Neuronal stem cell (in vitro differentiated cells): ENCODE results near the gene WDR18.

Experiments used
- DNase-seq: peaks from one replicate; pipeline ENCODE4 v3.0.0-alpha.2; 2013; ENCODE audit warnings: low spot score
- H2AFZ ChIP-seq: one replicate; pipeline ENCODE4 v1.6.1; 2013; ENCODE audit warnings: mild to moderate bottlenecking, low read length, inconsistent platforms
- H2AK5ac ChIP-seq: 2 replicates; pipeline ENCODE4 v1.6.1; 2013; ENCODE audit warnings: low read depth, mild to moderate bottlenecking, inconsistent platforms, low read length, moderate library complexity, mixed read lengths
- H2BK120ac ChIP-seq: 2 replicates; pipeline ENCODE4 v1.6.1; 2013; ENCODE audit warnings: low read depth, mild to moderate bottlenecking, inconsistent platforms, low read length, moderate library complexity, mixed read lengths
- H2BK12ac ChIP-seq: one replicate; pipeline ENCODE4 v1.6.1; 2013; ENCODE audit warnings: low read length, inconsistent platforms
- H2BK15ac ChIP-seq: 2 replicates; pipeline ENCODE4 v1.6.1; 2013; ENCODE audit warnings: mild to moderate bottlenecking, low read length, inconsistent platforms, mixed read lengths
- H2BK5ac ChIP-seq: one replicate; pipeline ENCODE4 v1.6.1; 2013; ENCODE audit warnings: inconsistent platforms, mild to moderate bottlenecking, low read length, moderate library complexity
- H3K14ac ChIP-seq: one replicate; pipeline ENCODE4 v1.6.1; 2013; ENCODE audit warnings: low read length, inconsistent platforms
- H3K18ac ChIP-seq: 2 replicates; pipeline ENCODE4 v1.6.1; 2013; ENCODE audit warnings: low read length, inconsistent platforms
- H3K23ac ChIP-seq: 2 replicates; pipeline ENCODE4 v1.6.1; 2013; ENCODE audit warnings: low read depth, mild to moderate bottlenecking, mixed read lengths, low read length, inconsistent platforms; ENCODE audit not compliant: poor library complexity
- H3K27ac ChIP-seq: replicated peaks from 3 replicates; pipeline ENCODE4 v1.5.1; 2013; ENCODE audit warnings: low read length, inconsistent platforms
- H3K27me3 ChIP-seq, 3 experiments: 2 replicates each; pipeline ENCODE4 v1.6.1; 2013; ENCODE audit warnings: low read length in 3 of 3, mild to moderate bottlenecking in 2 of 3, inconsistent platforms in 1 of 3, low read depth in 1 of 3, mixed read lengths in 1 of 3, moderate library complexity in 1 of 3; ENCODE audit not compliant: control insufficient read depth in 3 of 3, insufficient read depth in 3 of 3
- H3K36me3 ChIP-seq, 2 donors: replicated peaks in 1 of 2; 2 replicates each; pipeline ENCODE4 v1.6.1; 2013; ENCODE audit warnings: low read length in 2 of 2; ENCODE audit not compliant: control insufficient read depth in 2 of 2, insufficient read depth in 2 of 2
- H3K4ac ChIP-seq: 2 replicates; pipeline ENCODE4 v1.6.1; 2013; ENCODE audit warnings: inconsistent platforms, mild to moderate bottlenecking, low read length, moderate library complexity
- H3K4me1 ChIP-seq, 2 donors: 1 replicate in 1 of 2; 2 replicates in 1 of 2; pipeline ENCODE4 v1.6.1; 2013; ENCODE audit warnings: low read length in 2 of 2, low read depth in 1 of 2; ENCODE audit not compliant: control insufficient read depth in 2 of 2, insufficient read depth in 1 of 2
- H3K4me2 ChIP-seq: one replicate; pipeline ENCODE4 v1.6.1; 2013; ENCODE audit warnings: mild to moderate bottlenecking, low read length, inconsistent platforms; ENCODE audit not compliant: insufficient read depth, poor library complexity, severe bottlenecking
- H3K4me3 ChIP-seq, 2 donors: 2 replicates each; pipeline ENCODE4 v1.5.1; 2013; ENCODE audit warnings: low read length in 2 of 2, mild to moderate bottlenecking in 2 of 2, inconsistent platforms in 1 of 2, moderate library complexity in 1 of 2
- H3K79me1 ChIP-seq: one replicate; pipeline ENCODE4 v1.6.1; 2013; ENCODE audit warnings: low read depth, mild to moderate bottlenecking, inconsistent platforms, low read length, moderate library complexity
- H3K9ac ChIP-seq: one replicate; pipeline ENCODE4 v1.6.1; 2013; ENCODE audit warnings: mild to moderate bottlenecking, low read depth, low read length, inconsistent platforms; ENCODE audit not compliant: poor library complexity
- H3K9me3 ChIP-seq, 2 donors: replicated peaks in 1 of 2; 2 replicates each; pipeline versions ENCODE3 to v1.6.1; 2013; ENCODE audit warnings: low read length in 2 of 2, mild to moderate bottlenecking in 2 of 2, inconsistent platforms in 1 of 2, low read depth in 1 of 2, mixed read lengths in 1 of 2, moderate library complexity in 1 of 2; ENCODE audit not compliant: control insufficient read depth in 2 of 2, insufficient read depth in 1 of 2
- H4K8ac ChIP-seq: one replicate; pipeline ENCODE4 v1.6.1; 2013; ENCODE audit warnings: low read depth, mild to moderate bottlenecking, inconsistent platforms, low read length, moderate library complexity
- H4K91ac ChIP-seq: one replicate; pipeline ENCODE4 v1.6.1; 2013; ENCODE audit warnings: low read length, low read depth, mild to moderate bottlenecking, inconsistent platforms; ENCODE audit not compliant: poor library complexity
- WGBS, 2 donors: extraction: QIAGEN DNeasy Blood & Tissue Kit; methylation state at CpG; one replicate each; pipeline ENCODE4 v1.1.7; 2013; ENCODE audit warnings: missing lambda C conversion rate in 2 of 2, mixed read lengths in 1 of 2; ENCODE audit not compliant: insufficient read length in 2 of 2, insufficient replicate concordance in 1 of 2; ENCODE audit errors: extremely low coverage in 2 of 2; 5-methylcytosine and 5-hydroxymethylcytosine counted together

WDR18 gene

DNA sequence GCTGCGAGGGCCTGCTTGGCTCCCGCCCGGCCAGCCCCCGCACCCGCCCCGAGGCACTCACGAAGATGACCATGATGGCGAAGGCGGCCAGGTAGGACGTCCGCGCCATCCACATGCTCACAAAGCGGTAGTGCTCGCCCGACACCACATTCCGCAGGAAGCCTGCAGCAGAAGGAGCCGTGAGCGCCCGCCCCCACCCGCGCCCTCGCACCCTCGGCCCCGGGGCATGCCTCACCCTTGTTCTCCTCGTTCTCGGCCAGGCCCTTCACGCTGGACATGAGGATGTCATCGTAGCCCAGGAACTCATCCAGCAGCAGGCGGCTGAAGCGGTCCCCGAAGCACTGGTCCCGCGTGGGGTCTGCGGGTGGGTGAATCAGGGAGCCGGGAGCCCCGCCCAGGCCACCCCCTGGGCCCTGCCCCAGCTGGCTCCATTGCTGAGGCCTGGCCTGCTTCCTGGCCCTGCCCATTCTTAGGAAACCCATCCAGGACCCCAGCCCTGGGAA lies 27.7 kb downstream of the WDR18 start:
- WGBS, 2 donors = no CpG with 5 or more reads among the region's 36 CpGs
- DNase-seq = no peak
- no peak overlapping the region for H3K9ac ChIP-seq
- no peak overlapping the region for H2AFZ ChIP-seq
- H3K27ac ChIP-seq = no peak overlapping the region
- H3K18ac ChIP-seq = no peak overlapping the region
- H2AK5ac ChIP-seq = no peak overlapping the region
- H3K4me2 ChIP-seq = no peak overlapping the region
- H4K8ac ChIP-seq = no peak overlapping the region
- H2BK5ac ChIP-seq = no peak overlapping the region
- no peak overlapping the region for H3K4me3 ChIP-seq
- H4K91ac ChIP-seq = no peak overlapping the region
- H3K9me3 ChIP-seq = no peaks in the 10 kb centered on the region
- H2BK15ac ChIP-seq = no peak overlapping the region
- H3K27me3 ChIP-seq = no peaks in the 10 kb centered on the region
- peaks cover 11 to 14% of the 10 kb centered on the region in 2 donors for H3K4me1 ChIP-seq
- no peak overlapping the region for H3K23ac ChIP-seq
- peaks cover 30 to 47% of the 10 kb centered on the region in 2 donors for H3K36me3 ChIP-seq
- H3K79me1 ChIP-seq = peaks cover 39% of the 10 kb centered on the region
- H2BK120ac ChIP-seq = no peak overlapping the region
- H2BK12ac ChIP-seq = no peak overlapping the region
- no peak overlapping the region for H3K14ac ChIP-seq
- no peak overlapping the region for H3K4ac ChIP-seq

DNA sequence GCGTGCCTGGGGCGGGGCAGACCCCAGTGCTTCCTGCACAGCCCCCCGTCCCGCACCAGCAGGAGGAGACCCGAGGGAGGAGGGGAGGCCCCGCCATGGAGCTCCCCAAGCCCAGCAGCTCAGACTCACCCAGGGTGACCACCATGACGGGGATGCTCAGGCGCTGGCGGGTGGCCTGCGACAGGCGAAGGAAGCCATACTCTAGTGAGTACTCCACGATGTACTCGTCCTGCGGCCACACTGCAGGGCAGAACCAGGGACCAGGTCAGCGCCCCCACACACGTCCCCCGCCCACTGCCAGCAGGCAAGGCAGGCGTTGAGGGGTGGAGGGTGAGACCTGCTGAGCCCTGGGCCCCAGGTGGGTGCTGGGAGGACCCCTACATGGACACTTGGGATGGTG lies 28.2 kb downstream of the WDR18 start:
- peaks cover 14 to 18% of the 10 kb centered on the region in 2 donors for H3K4me1 ChIP-seq
- no peak overlapping the region for H3K4ac ChIP-seq
- no peak overlapping the region for H2BK15ac ChIP-seq
- H3K36me3 ChIP-seq = peaks cover 30 to 47% of the 10 kb centered on the region in 2 donors
- no peak for DNase-seq
- H2BK120ac ChIP-seq = no peak overlapping the region
- no peak overlapping the region for H3K4me3 ChIP-seq
- no peak overlapping the region for H4K8ac ChIP-seq
- peak overlapping the region; percentile 31 for H3K23ac ChIP-seq
- H2BK12ac ChIP-seq = no peak overlapping the region
- H3K14ac ChIP-seq = no peak overlapping the region
- no peak overlapping the region for H2AK5ac ChIP-seq
- no CpG with 5 or more reads among the region's 18 CpGs for WGBS, 2 donors
- no peaks in the 10 kb centered on the region for H3K27me3 ChIP-seq
- no peaks in the 10 kb centered on the region for H3K9me3 ChIP-seq
- H3K27ac ChIP-seq = no peak overlapping the region
- H3K18ac ChIP-seq = no peak overlapping the region
- H3K79me1 ChIP-seq = peaks cover 39% of the 10 kb centered on the region
- no peak overlapping the region for H2AFZ ChIP-seq
- H2BK5ac ChIP-seq = no peak overlapping the region
- H3K9ac ChIP-seq = no peak overlapping the region
- H4K91ac ChIP-seq = no peak overlapping the region
- no peak overlapping the region for H3K4me2 ChIP-seq

DNA sequence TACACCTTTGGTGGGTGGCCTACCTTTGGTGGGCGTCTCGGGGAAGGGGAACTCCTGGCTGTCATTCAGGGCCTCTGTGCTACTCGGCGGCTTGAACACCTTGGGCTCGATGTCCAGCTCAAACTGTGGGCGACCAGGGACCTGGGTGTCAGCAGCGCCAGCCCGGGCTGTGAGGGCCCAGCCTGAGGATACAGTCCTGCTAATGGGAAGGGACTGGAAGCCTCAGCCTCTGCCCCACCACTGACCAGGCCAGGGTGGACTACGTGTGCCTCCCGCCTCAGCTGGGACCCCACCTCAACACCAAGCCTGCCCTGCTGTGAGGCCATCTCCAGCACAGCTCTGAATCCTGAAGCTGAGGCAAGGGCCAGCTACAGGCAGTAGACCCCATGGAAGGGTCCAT lies 29.1 kb downstream of the WDR18 start:
- Histone ChIP-seq H3K4me2 (no peak overlapping the region), H3K27me3 (no peaks in the 10 kb centered on the region), H3K4ac (no peak overlapping the region), H3K4me3 (no peak overlapping the region), H3K4me1 (peaks cover 14 to 22% of the 10 kb centered on the region in 2 donors), H4K8ac (no peak overlapping the region), H2AFZ (no peak overlapping the region), H2BK120ac (no peak overlapping the region), H2BK12ac (no peak overlapping the region), H4K91ac (no peak overlapping the region), H3K9me3 (no peaks in the 10 kb centered on the region), H3K79me1 (peaks cover 48% of the 10 kb centered on the region), H3K18ac (no peak overlapping the region), H3K9ac (peak overlapping the region; percentile 21), H2AK5ac (no peak overlapping the region), H3K36me3 (peaks cover 30 to 50% of the 10 kb centered on the region in 2 donors), H2BK15ac (no peak overlapping the region), H3K14ac (no peak overlapping the region), H2BK5ac (peak overlapping the region; percentile 24), H3K23ac (no peak overlapping the region), H3K27ac (no peak overlapping the region)
- no peak for DNase-seq
- no CpG with 5 or more reads among the region's 10 CpGs for WGBS, 2 donors

DNA sequence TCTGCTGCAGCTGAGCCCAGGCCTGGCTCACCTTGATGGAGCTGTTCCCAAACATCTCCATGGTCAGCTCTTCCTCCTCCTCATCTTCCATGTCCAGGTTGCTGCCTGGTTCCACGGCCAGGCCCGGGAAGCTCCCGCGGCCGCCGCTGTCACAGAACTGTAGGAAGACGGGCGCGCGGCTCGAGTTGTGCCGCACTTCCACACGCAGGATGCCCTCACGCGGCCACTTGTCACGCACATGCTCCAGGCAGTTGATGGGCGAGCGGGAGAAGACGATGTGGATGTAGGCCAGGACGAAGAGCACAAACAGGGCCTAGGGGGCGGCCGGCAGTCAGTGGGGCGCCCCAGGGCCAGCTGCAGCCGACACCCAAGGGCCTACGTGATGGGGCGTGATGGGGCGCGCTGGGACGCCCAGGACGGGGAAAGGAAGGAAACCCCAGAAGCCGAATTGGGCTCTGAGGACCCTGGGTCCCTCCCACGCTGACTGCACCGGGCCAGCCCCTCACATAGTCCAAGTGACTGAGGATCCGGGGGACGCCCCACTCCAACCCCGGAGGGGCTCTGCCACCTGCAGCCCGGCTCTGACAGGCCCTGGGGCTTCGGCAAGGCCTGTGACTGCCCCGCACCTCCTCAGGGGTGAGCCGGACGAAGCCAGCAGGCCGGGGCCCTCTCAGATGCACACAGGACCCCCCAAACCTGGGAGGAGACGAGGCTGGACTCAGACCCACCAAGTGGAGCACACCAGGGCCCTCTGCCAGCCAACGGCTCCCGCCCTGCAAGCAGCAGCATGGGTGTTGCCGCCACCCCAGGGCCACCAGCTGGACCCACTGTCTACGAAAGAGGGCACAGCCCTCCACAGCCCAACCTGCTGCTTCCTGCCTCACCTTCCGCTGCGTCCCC lies 30.3 kb downstream of the WDR18 start:
- H2BK15ac ChIP-seq = no peak overlapping the region

More for the DNA sequence above, 30.3 kb downstream of the WDR18 start:
- Histone ChIP-seq H2BK12ac (no peak overlapping the region), H3K9ac (no peak overlapping the region), H3K79me1 (peaks cover 53% of the 10 kb centered on the region), H2BK120ac (no peak overlapping the region), H2AK5ac (peak overlapping the region; percentile 32), H2AFZ (no peak overlapping the region), H3K23ac (peak overlapping the region; percentile 85), H3K27ac (no peak overlapping the region), H4K8ac (no peak overlapping the region), H3K4me2 (no peak overlapping the region), H4K91ac (no peak overlapping the region), H3K4me1 (peaks cover 16 to 28% of the 10 kb centered on the region in 2 donors), H3K4me3 (no peak overlapping the region), H3K14ac (peak overlapping the region; percentile 71), H3K36me3 (peaks cover 27 to 57% of the 10 kb centered on the region in 2 donors), H3K9me3 (no peaks in the 10 kb centered on the region), H3K18ac (no peak overlapping the region), H3K27me3 (no peaks in the 10 kb centered on the region), H2BK5ac (no peak overlapping the region), H3K4ac (no peak overlapping the region)
- no CpG with 5 or more reads among the region's 49 CpGs for WGBS, 2 donors
- no peak for DNase-seq
